HepG2 (cell line): ENCODE measurements around the gene AKT2. TPM values are rescaled to one million over a fixed set of nuclear protein-coding genes. Genes with fewer than 3 reads are reported as not detected.

ENCODE experiments used
- ATAC-seq: fragments of 200-7000 bp; cut with Tn5 transposase; 3 replicates; pipeline ENCODE4 v1.9.1; 2020; ENCODE audit warnings: mild to moderate bottlenecking, moderate library complexity
- BruUV-seq: library from RNA; stranded (reverse); fragments of 400-500 nt; replicated peaks from 2 replicates; lab custom pipeline; 2021; lab: Mats Ljungman, UMichigan
- CTCF ChIA-PET: fragments of 300-600 bp; formaldehyde crosslinking; extraction: SDS; loops from one replicate; lab custom pipeline; 2021; ENCODE audit warnings: low total read pairs, inconsistent platforms, low intra/inter-chr PET ratio; lab: Yijun Ruan, JAX
- POLR2A ChIA-PET: fragments of 350-600 bp; sonication (Branson Sonifier 250); formaldehyde crosslinking; loops from one replicate; lab custom pipeline; 2020; ENCODE audit warnings: antibody characterized with exemption, inconsistent platforms; lab: Yijun Ruan, JAX
- DNase-seq: peaks from one replicate; pipeline ENCODE4 v3.0.0-alpha.2; 2015; ENCODE audit warnings: low spot score
- FAIRE-seq: peaks from 3 replicates; lab custom pipeline; 2011; peaks lifted over from hg19 to GRCh38; lab: Jason Lieb, UNC
- H2AFZ ChIP-seq: one replicate; pipeline ENCODE4 v1.6.1; 2011; ENCODE audit warnings: low read length, inconsistent platforms
- H3K27ac ChIP-seq: fragments of 300-600 bp; 3 replicates; pipeline ENCODE4 v1.8.0; 2011; ENCODE audit warnings: mixed run types, mild to moderate bottlenecking, mixed read lengths, low read length, inconsistent platforms; ENCODE audit not compliant: insufficient read depth; ENCODE audit errors: extremely low read length
- H3K27me3 ChIP-seq, 2 experiments: fragments of 200-600 bp in 1 of 2; 2 replicates in 1 of 2; 3 replicates in 1 of 2; pipeline versions ENCODE4 v1.6.0 to v1.8.0; 2011; ENCODE audit warnings: low read length in 2 of 2, mild to moderate bottlenecking in 2 of 2, moderate library complexity in 2 of 2, inconsistent platforms in 1 of 2; ENCODE audit not compliant: insufficient read depth in 2 of 2, control insufficient read depth in 1 of 2
- H3K36me3 ChIP-seq, 2 experiments: fragments of 200-600 bp in 1 of 2; replicated peaks in 1 of 2; 2 replicates in 1 of 2; 3 replicates in 1 of 2; pipeline versions ENCODE4 v1.5.1 to v1.8.0; 2011; ENCODE audit warnings: low read length in 2 of 2, inconsistent platforms in 1 of 2; ENCODE audit not compliant: insufficient read depth in 2 of 2, control insufficient read depth in 1 of 2
- H3K4me1 ChIP-seq: 2 replicates; pipeline ENCODE4 v1.5.1; 2012; ENCODE audit warnings: low read length, inconsistent platforms; ENCODE audit not compliant: insufficient read depth
- H3K4me2 ChIP-seq: 2 replicates; pipeline ENCODE4 v1.6.0; 2011; ENCODE audit warnings: low read depth, low read length, inconsistent platforms
- H3K4me3 ChIP-seq, 3 experiments: fragments of 200-600 bp in 1 of 3; sonication (generic), shearing (Covaris generic) in 1 of 3; replicated peaks in 1 of 3; 2 replicates each; pipeline ENCODE4 v1.5.1; 2011 to 2016; ENCODE audit warnings: low read length in 3 of 3, inconsistent platforms in 2 of 3, low read depth in 2 of 3, mild to moderate bottlenecking in 2 of 3, control low read depth in 1 of 3, mixed read lengths in 1 of 3; ENCODE audit not compliant: insufficient read depth in 1 of 3
- H3K79me2 ChIP-seq: one replicate; pipeline ENCODE4 v1.6.1; 2011; ENCODE audit warnings: low read length, inconsistent platforms; ENCODE audit not compliant: insufficient read depth
- H3K9ac ChIP-seq: 2 replicates; pipeline ENCODE4 v1.6.0; 2011; ENCODE audit warnings: mild to moderate bottlenecking, low read depth, low read length, inconsistent platforms; ENCODE audit not compliant: insufficient read depth
- H3K9me3 ChIP-seq: 2 replicates; pipeline ENCODE4 v1.5.1; 2012; ENCODE audit warnings: mild to moderate bottlenecking, low read length
- H4K20me1 ChIP-seq: 2 replicates; pipeline ENCODE4 v1.6.0; 2011; ENCODE audit warnings: inconsistent platforms, mild to moderate bottlenecking, low read length, moderate library complexity; ENCODE audit not compliant: insufficient read depth
- CEBPB ChIP-seq: IDR thresholded peaks from 2 replicates; pipeline ENCODE4 v1.6.1; 2011; ENCODE audit warnings: low read depth, low read length, improper control_type of control experiment, borderline replicate concordance
- MLXIP ChIP-seq: sonication (generic); formaldehyde crosslinking; IDR thresholded peaks from 2 replicates; pipeline ENCODE4 v1.9.0; 2021; ENCODE audit warnings: missing genetic modification reagents, borderline replicate concordance
- MXD4 ChIP-seq: IDR thresholded peaks from 2 replicates; pipeline ENCODE4 v1.6.1; 2016; ENCODE audit warnings: mild to moderate bottlenecking, missing biosample characterization, missing genetic modification reagents
- PHF21A ChIP-seq: sonication (generic); formaldehyde crosslinking; IDR thresholded peaks from 2 replicates; pipeline ENCODE4 v1.5.0; 2020; ENCODE audit warnings: mild to moderate bottlenecking, missing genetic modification reagents
- RBFOX2 ChIP-seq: fragments of 200-400 bp; formaldehyde crosslinking; IDR thresholded peaks from 2 replicates; pipeline ENCODE4 v1.6.1; 2017; ENCODE audit warnings: low read depth, mild to moderate bottlenecking, low read length
- SIN3B ChIP-seq: fragments of 150-350 bp; IDR thresholded peaks from 2 replicates; pipeline ENCODE4 v1.6.1; 2014; ENCODE audit warnings: low read length
- TEAD3 ChIP-seq: optimal IDR thresholded peaks from 2 replicates; pipeline ENCODE3; 2016; ENCODE audit warnings: borderline replicate concordance
- TOPORS ChIP-seq: sonication (generic); formaldehyde crosslinking; IDR thresholded peaks from 2 replicates; pipeline ENCODE4 v1.8.0; 2023; ENCODE audit warnings: mild to moderate bottlenecking, missing genetic modification reagents
- ZGPAT ChIP-seq: IDR thresholded peaks from 2 replicates; pipeline ENCODE4 v1.6.1; 2016; ENCODE audit warnings: mild to moderate bottlenecking
- ZNF124 ChIP-seq: sonication (generic); formaldehyde crosslinking; IDR thresholded peaks from 2 replicates; pipeline ENCODE4 v1.4.0; 2020; ENCODE audit warnings: missing genetic modification reagents
- ZNF280B ChIP-seq: sonication (generic); formaldehyde crosslinking; IDR thresholded peaks from 2 replicates; pipeline ENCODE4 v1.5.0; 2020; ENCODE audit warnings: missing genetic modification reagents, mild to moderate bottlenecking, borderline replicate concordance
- WGBS: methylation state at CpG from one replicate; pipeline ENCODE4 v1.1.6; 2017; ENCODE audit warnings: low lambda C conversion rate; 5-methylcytosine and 5-hydroxymethylcytosine counted together
- in situ Hi-C: cut with HindIII; loops from 2 replicates; pipeline ENCODE4 v1.10.0; 2017; ENCODE audit warnings: low pct_unique_long_range_greater_than_20kb; ENCODE audit not compliant: extremely low pct_ligation_motif_present
- intact Hi-C: fragments of 100-400 bp; cut with micrococcal nuclease; formaldehyde crosslinking; loops from one replicate; pipeline ENCODE4 v1.10.0; 2022; ENCODE audit not compliant: unreplicated experiment
- polyA plus RNA-seq, 8 experiments: library from polyadenylated mRNA; depleted of rRNA in 3 of 8; stranded (reverse) in 7 of 8; unstranded in 1 of 8; fragments of >200 nt; fragmentation: Illumina TruSeq in 4 of 8; extraction: Trizol in 4 of 8; gene quantifications; 2 replicates each; pipeline versions ENCODE4 v1.2.1 to v1.2.3, GENCODE V29; 2011 to 2016; ENCODE audit warnings: low read depth in 4 of 8, missing spikeins in 1 of 8, mixed read lengths in 1 of 8; ENCODE audit not compliant: insufficient read depth in 1 of 8
- total RNA-seq, 5 experiments: library from RNA; depleted of rRNA; stranded (reverse); fragments of >200 nt; fragmentation: Illumina TruSeq; extraction: Trizol; gene quantifications; 2 replicates each; pipeline ENCODE4 v1.2.3, GENCODE V29; 2016; ENCODE audit warnings: low read depth in 1 of 5

The AKT2 gene
- total and polyA plus RNA-seq, 2 of the 13 experiments (the other 11 are each of a cell fraction or from before 2014, with no cell fraction given), result 82.1 to 173 TPM

- no TSS peak for BruUV-seq
- no peak for FAIRE-seq
- H3K27me3 ChIP-seq, result no peaks in the 10 kb centered on the region
- H3K4me3 ChIP-seq, result no peak overlapping the region
- H3K27ac ChIP-seq, result no peak overlapping the region
- in situ Hi-C loops, result no loop called here
- peaks cover 8% of the 10 kb centered on the region for H3K79me2 ChIP-seq
- no peak for ATAC-seq
- 88% methylated on average over 1 of the region's 12 CpGs for WGBS
- no peak for DNase-seq
- peaks cover 8% of the 10 kb centered on the region; the same call in 1 of the 2 replicates for H3K4me1 ChIP-seq
- H3K9me3 ChIP-seq, result no peaks in the 10 kb centered on the region
- CTCF ChIA-PET, result no interaction called here
- H4K20me1 ChIP-seq, result no peaks in the 10 kb centered on the region
- no peak overlapping the region for H3K4me2 ChIP-seq
- no peak for TF ChIP-seq ZGPAT (CRISPR knock-in tag)
- TF ChIP-seq PHF21A (CRISPR knock-in tag), result no peak
- no peak for TF ChIP-seq TEAD3
- TF ChIP-seq RBFOX2, result no peak
- TF ChIP-seq TOPORS, result no peak
- no peak for TF ChIP-seq MLXIP
- TF ChIP-seq CEBPB, result no peak
- no peak for TF ChIP-seq MXD4 (CRISPR knock-in tag)
- TF ChIP-seq SIN3B, result no peak
- no peak for TF ChIP-seq ZNF124 (CRISPR knock-in tag)
- TF ChIP-seq ZNF280B (CRISPR knock-in tag), result no peak
- TF ChIP-seq, all 625 proteins: peak for 0
- H2AFZ ChIP-seq, result no peak overlapping the region
- H3K36me3 ChIP-seq, result peaks cover 18 to 65% of the 10 kb centered on the region in 2 experiments
- no peak overlapping the region for H3K9ac ChIP-seq
- intact Hi-C loops, result no loop called here
- POLR2A ChIA-PET, result no interaction called here
Measured at GRCh38 chr19:40242480-40242879, 42.7 kb downstream of the AKT2 start.
